HG03280 (cell line): ENCODE results near the gene NUDT22.

ENCODE experiments used
- ATAC-seq: cut with Tn5 transposase; IDR thresholded peaks from one replicate; pipeline ENCODE4 v1.9.1; 2021; ENCODE audit warnings: mild to moderate bottlenecking, moderate library complexity; ENCODE audit not compliant: unreplicated experiment

NUDT22 gene

GRCh38 chr11:64268893-64269539 lies 42.9 kb downstream of the NUDT22 start:
- peak; percentile 9 for ATAC-seq

DNA sequence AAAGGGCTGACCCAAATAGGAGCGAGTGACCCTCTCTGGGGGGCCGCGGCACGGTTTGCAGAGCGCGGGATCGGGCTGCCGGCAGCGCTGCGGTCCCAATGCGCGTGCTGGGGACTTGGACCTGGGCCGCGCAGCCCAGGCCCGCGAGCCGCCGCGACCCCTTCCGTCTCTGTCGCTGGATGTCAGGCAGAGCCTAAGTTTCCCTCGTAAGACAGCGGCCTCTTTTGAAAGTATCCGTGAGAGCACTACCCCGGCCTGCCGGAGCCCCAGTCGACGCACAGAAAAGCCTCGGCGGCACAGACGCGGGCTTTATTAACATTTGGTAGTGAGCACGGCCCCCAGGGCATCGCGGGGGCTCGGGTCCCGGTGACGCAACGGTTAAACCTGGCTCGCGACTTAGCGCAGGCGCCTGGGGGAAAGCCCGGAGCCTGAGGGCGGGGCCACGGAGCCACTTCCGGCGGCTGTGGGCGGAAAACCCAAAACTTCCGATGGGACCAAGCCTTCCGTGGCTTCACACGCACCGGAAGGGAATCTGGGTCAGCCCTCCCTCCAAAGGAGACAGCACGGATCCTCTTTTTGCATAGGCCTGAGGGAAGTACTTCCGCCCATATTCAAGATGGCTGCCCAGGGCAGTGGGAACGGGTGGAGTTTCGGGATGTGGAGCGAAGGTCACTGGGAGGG lies 43.6 kb downstream of the NUDT22 start:
- ATAC-seq: peak; percentile 64

DNA sequence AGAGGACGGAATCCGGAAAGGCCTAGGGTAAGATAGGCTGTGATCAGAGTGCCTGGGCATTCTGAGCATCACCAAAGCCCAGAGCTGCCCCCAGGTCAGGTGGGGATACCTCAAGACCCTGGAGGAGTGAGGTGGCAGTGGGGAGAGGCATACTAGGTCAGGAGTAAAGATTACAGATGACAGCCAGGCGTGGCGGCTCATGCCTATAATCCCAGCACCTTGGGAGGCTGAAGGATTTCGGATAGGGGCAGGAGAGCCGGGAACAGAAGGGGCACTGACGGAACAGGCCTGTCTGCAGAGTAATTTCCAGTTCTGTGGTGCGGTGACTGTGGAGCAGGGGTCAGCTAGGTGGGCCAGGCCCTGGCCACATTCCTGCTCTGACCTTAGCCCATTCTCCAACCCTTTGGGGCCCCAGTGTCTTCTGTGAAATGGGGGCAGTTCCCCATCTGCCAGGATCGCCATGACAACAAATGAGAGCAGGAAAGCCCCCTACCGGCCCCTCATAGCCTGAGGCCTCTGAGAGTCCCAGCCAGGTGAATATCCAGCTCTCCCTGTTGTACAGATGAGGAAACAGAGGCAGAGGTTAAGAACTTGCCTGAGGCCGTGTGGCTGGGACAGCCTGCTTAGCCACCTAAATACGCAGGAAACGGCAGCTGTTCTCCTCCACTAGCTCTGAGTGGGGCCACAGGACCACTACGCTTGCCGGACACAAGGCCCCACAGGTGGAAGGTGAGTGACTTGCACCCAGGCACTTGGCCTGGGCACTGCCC lies 49.1 kb downstream of the NUDT22 start:
- ATAC-seq: no peak

- ATAC-seq: no peak
Observed at GRCh38 chr11:64275841-64276240, 49.8 kb downstream of the NUDT22 start.

GRCh38 chr11:64276653-64277431 lies 50.8 kb downstream of the NUDT22 start:
- no peak for ATAC-seq

- ATAC-seq: no peak
Observed at GRCh38 chr11:64278576-64279190, 52.6 kb downstream of the NUDT22 start.
